GM23338 (cell line): ENCODE data around the gene TRAPPC10. TPM values are rescaled to one million over a fixed set of nuclear protein-coding genes. Genes with fewer than 3 reads are reported as not detected.

Source experiments
- ATAC-seq: fragments of 200-7000 bp; cut with Tn5 transposase; 3 replicates; pipeline ENCODE4 v1.9.1; 2020
- DNase-seq: peaks from one replicate; pipeline ENCODE4 v3.0.0-alpha.2; 2015; ENCODE audit warnings: low spot score
- H2AFZ ChIP-seq: fragments of 200-600 bp; sonication (generic); 2 replicates; pipeline ENCODE4 v1.8.0; 2016; ENCODE audit warnings: antibody characterized with exemption, mild to moderate bottlenecking, moderate library complexity
- H3F3A ChIP-seq: fragments of 200-600 bp; sonication (generic); replicated peaks from 2 replicates; pipeline ENCODE4 v1.8.0; 2017; ENCODE audit warnings: antibody characterized with exemption, mixed run types, low read depth
- H3K27ac ChIP-seq: fragments of 200-600 bp; sonication (generic); 2 replicates; pipeline ENCODE4 v1.6.1; 2016; ENCODE audit warnings: low read depth
- H3K27me3 ChIP-seq: fragments of 200-600 bp; sonication (generic); 2 replicates; pipeline ENCODE4 v1.8.0; 2016; ENCODE audit warnings: mild to moderate bottlenecking, mixed run types, moderate library complexity; ENCODE audit not compliant: insufficient read depth
- H3K36me3 ChIP-seq: fragments of 200-600 bp; sonication (generic); 2 replicates; pipeline ENCODE4 v1.8.0; 2016; ENCODE audit warnings: mild to moderate bottlenecking; ENCODE audit not compliant: insufficient read depth
- H3K4me1 ChIP-seq: fragments of 200-600 bp; sonication (generic); 2 replicates; pipeline ENCODE4 v1.8.0; 2016; ENCODE audit warnings: mild to moderate bottlenecking, moderate library complexity; ENCODE audit not compliant: insufficient read depth
- H3K4me2 ChIP-seq: fragments of 200-600 bp; sonication (generic); 2 replicates; pipeline ENCODE4 v1.7.1; 2017; ENCODE audit warnings: mixed run types
- H3K4me3 ChIP-seq: fragments of 200-600 bp; sonication (generic); 2 replicates; pipeline ENCODE4 v1.6.1; 2016; ENCODE audit warnings: mixed run types
- H3K79me2 ChIP-seq: fragments of 200-600 bp; sonication (generic); replicated peaks from 2 replicates; pipeline ENCODE4 v1.8.0; 2017; ENCODE audit warnings: mild to moderate bottlenecking; ENCODE audit not compliant: insufficient read depth
- H3K9me2 ChIP-seq: fragments of 200-600 bp; sonication (generic); 2 replicates; pipeline ENCODE4 v1.8.0; 2017; ENCODE audit not compliant: insufficient read depth
- H4K20me1 ChIP-seq: fragments of 200-600 bp; sonication (generic); replicated peaks from 2 replicates; pipeline ENCODE4 v1.8.0; 2017; ENCODE audit warnings: mild to moderate bottlenecking; ENCODE audit not compliant: insufficient read depth
- H3K27ac Mint-ChIP-seq: 2 replicates; pipeline ENCODE4 v1.8.0; 2020; ENCODE audit warnings: inconsistent platforms, mild to moderate bottlenecking, moderate library complexity, mixed read lengths
- H3K27me3 Mint-ChIP-seq: 3 replicates; pipeline ENCODE4 v1.8.0; 2022; ENCODE audit warnings: low read depth, mild to moderate bottlenecking, moderate library complexity, mixed read lengths, inconsistent platforms; ENCODE audit not compliant: insufficient read depth, poor library complexity
- H3K36me3 Mint-ChIP-seq: 3 replicates; pipeline ENCODE4 v1.8.0; 2021; ENCODE audit warnings: low read depth, mild to moderate bottlenecking, inconsistent platforms, moderate library complexity, mixed read lengths
- H3K4me1 Mint-ChIP-seq: 3 replicates; pipeline ENCODE4 v1.8.0; 2020; ENCODE audit warnings: mild to moderate bottlenecking, inconsistent platforms, mixed read lengths
- H3K4me3 Mint-ChIP-seq: 3 replicates; pipeline ENCODE4 v1.8.0; 2021; ENCODE audit warnings: moderate library complexity, mild to moderate bottlenecking, inconsistent platforms, mixed read lengths
- H3K9me3 Mint-ChIP-seq: 3 replicates; pipeline ENCODE4 v1.8.0; 2020; ENCODE audit warnings: moderate library complexity, mild to moderate bottlenecking, inconsistent platforms, mixed read lengths
- CREB1 ChIP-seq: fragments of 250-450 bp; sonication (Bioruptor Pico); IDR thresholded peaks from 2 replicates; pipeline ENCODE4 v1.5.0; 2020; ENCODE audit warnings: low read depth, mild to moderate bottlenecking, moderate library complexity
- EZH2 ChIP-seq: fragments of 200-600 bp; sonication (generic); IDR thresholded peaks from one replicate; pipeline ENCODE4 v1.8.0; 2017; ENCODE audit warnings: antibody characterized with exemption, mild to moderate bottlenecking, low read depth; ENCODE audit not compliant: unreplicated experiment
- JUNB ChIP-seq: IDR thresholded peaks from one replicate; pipeline ENCODE4 v1.6.1; 2016; ENCODE audit warnings: antibody characterized with exemption; ENCODE audit not compliant: unreplicated experiment
- NANOG ChIP-seq: IDR thresholded peaks from 2 replicates; pipeline ENCODE4 v1.6.1; 2016; ENCODE audit warnings: antibody characterized with exemption, borderline replicate concordance
- POLR2AphosphoS5 ChIP-seq: IDR thresholded peaks from 2 replicates; pipeline ENCODE4 v1.6.1; 2016; ENCODE audit warnings: antibody characterized with exemption, low read depth
- STAT1 ChIP-seq: IDR thresholded peaks from one replicate; pipeline ENCODE4 v1.6.1; 2016; ENCODE audit warnings: antibody characterized with exemption; ENCODE audit not compliant: unreplicated experiment
- ZNF114 ChIP-seq: fragments of 250-450 bp; sonication (Bioruptor Pico); IDR thresholded peaks from 2 replicates; pipeline ENCODE4 v1.5.0; 2020; ENCODE audit warnings: mild to moderate bottlenecking, moderate library complexity
- polyA plus RNA-seq: library from polyadenylated mRNA; unstranded; fragments of >200 nt; fragmentation: Nextera tagmentation; extraction: Ambion mirVana; gene quantifications from 2 replicates; pipeline ENCODE4 v1.2.1, GENCODE V29; 2016
- total RNA-seq: library from RNA; depleted of rRNA; stranded (reverse); fragments of >200 nt; shearing (Covaris generic); gene quantifications from 2 replicates; pipeline ENCODE4 v1.2.3, GENCODE V29; 2014
- TF ChIP-seq, protein P1 (sequence below): IDR thresholded peaks from one replicate; pipeline ENCODE4 v1.6.1; 2018; ENCODE audit warnings: antibody characterized with exemption; ENCODE audit not compliant: unreplicated experiment
- TF ChIP-seq, protein P2 (sequence below), 2 experiments: fragments of 200-600 bp in 1 of 2; sonication (generic) in 1 of 2; conservative IDR thresholded peaks; 2 replicates each; pipeline versions ENCODE4 v1.5.1 to v1.6.1; 2016 to 2017; ENCODE audit warnings: antibody characterized with exemption in 2 of 2, low read depth in 2 of 2, mild to moderate bottlenecking in 2 of 2, moderate library complexity in 1 of 2

TRAPPC10 gene
- total and polyA plus RNA-seq, 2 experiments from 2014 or later = 14.0 to 27.1 TPM

DNA sequence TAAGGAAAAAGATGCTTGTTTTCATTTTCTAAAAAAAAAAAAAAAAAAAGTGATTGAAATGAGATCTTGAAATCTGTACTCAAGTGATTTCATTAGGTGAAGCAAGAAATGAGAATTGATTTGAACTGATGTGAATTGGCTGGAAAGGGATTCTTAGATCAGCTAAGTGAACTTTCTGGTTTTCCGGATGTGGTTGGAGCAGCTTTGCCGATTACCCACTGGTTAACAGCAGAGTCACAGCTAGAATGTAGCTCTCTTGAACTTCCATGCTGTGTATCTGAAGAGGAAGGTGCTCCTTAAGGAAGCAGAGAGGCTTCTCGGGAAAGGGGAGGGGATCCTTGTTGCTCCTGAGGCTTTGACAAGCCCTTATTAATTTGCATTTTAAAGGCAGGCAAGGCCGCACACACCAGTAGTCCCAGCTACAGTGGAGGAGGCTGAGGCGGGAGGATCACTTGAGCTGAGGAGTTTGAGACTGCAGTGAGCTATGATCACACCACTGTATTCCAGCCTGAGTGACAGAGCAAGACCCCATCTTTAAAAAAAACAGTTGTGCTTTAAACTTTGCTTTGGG, 66.4 kb downstream of the TRAPPC10 start (continued):
- TF ChIP-seq EZH2 (no peak), CREB1 (no peak), STAT1 (no peak), ZNF114 (no peak), NANOG (no peak), POLR2AphosphoS5 (no peak), JUNB (no peak)
- TF ChIP-seq, protein P1, sequence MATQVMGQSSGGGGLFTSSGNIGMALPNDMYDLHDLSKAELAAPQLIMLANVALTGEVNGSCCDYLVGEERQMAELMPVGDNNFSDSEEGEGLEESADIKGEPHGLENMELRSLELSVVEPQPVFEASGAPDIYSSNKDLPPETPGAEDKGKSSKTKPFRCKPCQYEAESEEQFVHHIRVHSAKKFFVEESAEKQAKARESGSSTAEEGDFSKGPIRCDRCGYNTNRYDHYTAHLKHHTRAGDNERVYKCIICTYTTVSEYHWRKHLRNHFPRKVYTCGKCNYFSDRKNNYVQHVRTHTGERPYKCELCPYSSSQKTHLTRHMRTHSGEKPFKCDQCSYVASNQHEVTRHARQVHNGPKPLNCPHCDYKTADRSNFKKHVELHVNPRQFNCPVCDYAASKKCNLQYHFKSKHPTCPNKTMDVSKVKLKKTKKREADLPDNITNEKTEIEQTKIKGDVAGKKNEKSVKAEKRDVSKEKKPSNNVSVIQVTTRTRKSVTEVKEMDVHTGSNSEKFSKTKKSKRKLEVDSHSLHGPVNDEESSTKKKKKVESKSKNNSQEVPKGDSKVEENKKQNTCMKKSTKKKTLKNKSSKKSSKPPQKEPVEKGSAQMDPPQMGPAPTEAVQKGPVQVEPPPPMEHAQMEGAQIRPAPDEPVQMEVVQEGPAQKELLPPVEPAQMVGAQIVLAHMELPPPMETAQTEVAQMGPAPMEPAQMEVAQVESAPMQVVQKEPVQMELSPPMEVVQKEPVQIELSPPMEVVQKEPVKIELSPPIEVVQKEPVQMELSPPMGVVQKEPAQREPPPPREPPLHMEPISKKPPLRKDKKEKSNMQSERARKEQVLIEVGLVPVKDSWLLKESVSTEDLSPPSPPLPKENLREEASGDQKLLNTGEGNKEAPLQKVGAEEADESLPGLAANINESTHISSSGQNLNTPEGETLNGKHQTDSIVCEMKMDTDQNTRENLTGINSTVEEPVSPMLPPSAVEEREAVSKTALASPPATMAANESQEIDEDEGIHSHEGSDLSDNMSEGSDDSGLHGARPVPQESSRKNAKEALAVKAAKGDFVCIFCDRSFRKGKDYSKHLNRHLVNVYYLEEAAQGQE = no peak

DNA sequence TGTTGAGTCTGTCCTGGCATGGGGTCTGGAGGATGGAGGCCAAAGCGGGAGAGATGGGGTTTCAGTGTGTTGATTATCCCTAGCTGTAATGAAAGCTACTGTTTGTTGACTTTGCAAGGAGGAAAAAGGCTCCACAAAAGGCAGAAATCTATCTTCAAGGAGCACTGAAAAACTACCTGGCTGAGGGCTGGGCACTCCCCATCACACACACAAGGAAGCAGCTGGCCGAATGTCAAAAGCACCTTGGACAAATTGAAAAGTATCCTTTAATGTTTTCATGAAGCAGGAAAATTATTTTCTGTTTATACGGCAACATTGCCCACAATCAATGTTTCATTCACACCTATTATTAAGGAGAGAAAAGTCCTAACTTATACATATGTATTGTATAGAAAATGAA, 67.3 kb downstream of the TRAPPC10 start:
- H3K4me1 Mint-ChIP-seq = peaks cover 13% of the 10 kb centered on the region
- Histone ChIP-seq H3K27me3 (no peaks in the 10 kb centered on the region), H3K36me3 (peaks cover 24% of the 10 kb centered on the region; the same call in 1 of the 2 replicates), H4K20me1 (peaks cover 27% of the 10 kb centered on the region), H3K4me1 (peaks cover 4% of the 10 kb centered on the region; the same call in 1 of the 2 replicates), H3K4me2 (no peak overlapping the region), H3K4me3 (no peak overlapping the region), H3F3A (no peaks in the 10 kb centered on the region), H3K27ac (no peak overlapping the region), H3K9me2 (no peaks in the 10 kb centered on the region), H2AFZ (no peak overlapping the region), H3K79me2 (no peaks in the 10 kb centered on the region)
- H3K36me3 Mint-ChIP-seq = peaks cover 60% of the 10 kb centered on the region
- H3K4me3 Mint-ChIP-seq = no peak overlapping the region
- no peaks in the 10 kb centered on the region for H3K9me3 Mint-ChIP-seq
- no peak overlapping the region for H3K27ac Mint-ChIP-seq
- H3K27me3 Mint-ChIP-seq = peaks cover 4% of the 10 kb centered on the region
- no peak for ATAC-seq
- DNase-seq = no peak
- no peak for TF ChIP-seq POLR2AphosphoS5
- TF ChIP-seq, protein P1 = no peak
- TF ChIP-seq, protein P2, sequence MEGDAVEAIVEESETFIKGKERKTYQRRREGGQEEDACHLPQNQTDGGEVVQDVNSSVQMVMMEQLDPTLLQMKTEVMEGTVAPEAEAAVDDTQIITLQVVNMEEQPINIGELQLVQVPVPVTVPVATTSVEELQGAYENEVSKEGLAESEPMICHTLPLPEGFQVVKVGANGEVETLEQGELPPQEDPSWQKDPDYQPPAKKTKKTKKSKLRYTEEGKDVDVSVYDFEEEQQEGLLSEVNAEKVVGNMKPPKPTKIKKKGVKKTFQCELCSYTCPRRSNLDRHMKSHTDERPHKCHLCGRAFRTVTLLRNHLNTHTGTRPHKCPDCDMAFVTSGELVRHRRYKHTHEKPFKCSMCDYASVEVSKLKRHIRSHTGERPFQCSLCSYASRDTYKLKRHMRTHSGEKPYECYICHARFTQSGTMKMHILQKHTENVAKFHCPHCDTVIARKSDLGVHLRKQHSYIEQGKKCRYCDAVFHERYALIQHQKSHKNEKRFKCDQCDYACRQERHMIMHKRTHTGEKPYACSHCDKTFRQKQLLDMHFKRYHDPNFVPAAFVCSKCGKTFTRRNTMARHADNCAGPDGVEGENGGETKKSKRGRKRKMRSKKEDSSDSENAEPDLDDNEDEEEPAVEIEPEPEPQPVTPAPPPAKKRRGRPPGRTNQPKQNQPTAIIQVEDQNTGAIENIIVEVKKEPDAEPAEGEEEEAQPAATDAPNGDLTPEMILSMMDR (conservative IDR thresholded peaks at IDR 0.05; ENCODE audit: low read depth in 2 of 2) = no peak
